Keratinocyte (primary cell): ENCODE data around the gene CFAP45.

ENCODE experiments used
- EZH2 ChIP-seq: IDR thresholded peaks from one replicate; pipeline ENCODE4 v1.6.1; 2012; ENCODE audit warnings: inconsistent platforms, mild to moderate bottlenecking, low read length, moderate library complexity
- TF ChIP-seq, protein P1 (sequence below), 3 experiments: IDR thresholded peaks in 1 of 3; conservative IDR thresholded peaks in 1 of 3; optimal IDR thresholded peaks in 1 of 3; 2 replicates in 2 of 3; 3 replicates in 1 of 3; pipeline versions ENCODE3 to v1.5.1; 2011; ENCODE audit warnings: low read length in 3 of 3, mild to moderate bottlenecking in 3 of 3, moderate library complexity in 2 of 3, control low read depth in 1 of 3, inconsistent platforms in 1 of 3; ENCODE audit not compliant: insufficient read depth in 2 of 3; ENCODE audit errors: extremely low read depth in 1 of 3

DNA sequence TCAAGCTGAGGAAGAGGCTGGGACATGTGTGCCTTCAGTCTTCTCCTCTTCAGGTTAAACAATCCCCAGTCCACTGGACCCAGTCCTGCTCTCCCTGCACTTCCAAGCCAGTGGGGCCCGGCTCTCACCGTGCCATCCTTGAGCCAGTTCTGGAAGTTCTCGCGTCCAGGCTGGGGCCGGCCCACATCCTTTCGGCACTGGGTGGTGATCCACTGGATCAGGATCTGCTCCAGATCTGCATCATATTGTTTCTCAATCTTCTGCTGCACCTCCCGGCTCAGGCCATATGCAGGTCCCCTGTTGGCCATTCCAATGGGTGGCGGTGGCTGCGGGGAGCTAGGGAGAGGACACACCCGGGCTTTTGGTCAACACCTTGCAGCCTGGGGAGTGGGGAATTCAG is 20.2 kb upstream of the CFAP45 start:
- TF ChIP-seq, protein P1, sequence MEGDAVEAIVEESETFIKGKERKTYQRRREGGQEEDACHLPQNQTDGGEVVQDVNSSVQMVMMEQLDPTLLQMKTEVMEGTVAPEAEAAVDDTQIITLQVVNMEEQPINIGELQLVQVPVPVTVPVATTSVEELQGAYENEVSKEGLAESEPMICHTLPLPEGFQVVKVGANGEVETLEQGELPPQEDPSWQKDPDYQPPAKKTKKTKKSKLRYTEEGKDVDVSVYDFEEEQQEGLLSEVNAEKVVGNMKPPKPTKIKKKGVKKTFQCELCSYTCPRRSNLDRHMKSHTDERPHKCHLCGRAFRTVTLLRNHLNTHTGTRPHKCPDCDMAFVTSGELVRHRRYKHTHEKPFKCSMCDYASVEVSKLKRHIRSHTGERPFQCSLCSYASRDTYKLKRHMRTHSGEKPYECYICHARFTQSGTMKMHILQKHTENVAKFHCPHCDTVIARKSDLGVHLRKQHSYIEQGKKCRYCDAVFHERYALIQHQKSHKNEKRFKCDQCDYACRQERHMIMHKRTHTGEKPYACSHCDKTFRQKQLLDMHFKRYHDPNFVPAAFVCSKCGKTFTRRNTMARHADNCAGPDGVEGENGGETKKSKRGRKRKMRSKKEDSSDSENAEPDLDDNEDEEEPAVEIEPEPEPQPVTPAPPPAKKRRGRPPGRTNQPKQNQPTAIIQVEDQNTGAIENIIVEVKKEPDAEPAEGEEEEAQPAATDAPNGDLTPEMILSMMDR (optimal IDR thresholded peaks at IDR 0.05 in 1 of 3, IDR thresholded peaks at IDR 0.05 in 1 of 3, conservative IDR thresholded peaks at IDR 0.05 in 1 of 3; ENCODE audit: extremely low read depth in 1 of 3, insufficient read depth in 2 of 3, low read length in 3 of 3): no peak
- TF ChIP-seq EZH2: no peak
